Measurements from ENCODE around the gene TOP2B. TPM values are rescaled to one million over a fixed set of nuclear protein-coding genes. Genes with fewer than 3 reads are reported as not detected.

The TOP2B gene
- total and polyA plus RNA-seq, 9 of the 15 experiments (the other 6 are each of a cell fraction or from before 2014, with no cell fraction given): 45.3 to 186 (median 134) TPM

- TF ChIP-seq CTBP1 (IDR thresholded peaks at IDR 0.05; ENCODE audit: borderline replicate concordance) (peak; percentile 63; the same call in 1 of the 2 replicates), EZH2 (IDR thresholded peaks at IDR 0.05; ENCODE audit: borderline replicate concordance, low read depth, low read length) (no peak), ZNF76 (CRISPR knock-in tag; IDR thresholded peaks at IDR 0.05; ENCODE audit: borderline replicate concordance) (no peak), TBP (optimal IDR thresholded peaks at IDR 0.05; ENCODE audit: low read depth, low read length) (no peak), ATF7 (IDR thresholded peaks at IDR 0.05) (no peak), ZEB2 (IDR thresholded peaks at IDR 0.05) (no peak), ZNF133 (CRISPR knock-in tag; IDR thresholded peaks at IDR 0.05) (no peak), HMGN3 (IDR thresholded peaks at IDR 0.05; ENCODE audit: borderline replicate concordance, extremely low read depth, insufficient read length, low read depth, low read length) (no peak), E2F3 (CRISPR knock-in tag; IDR thresholded peaks at IDR 0.05) (no peak), EHMT2 (IDR thresholded peaks at IDR 0.05) (no peak), SRSF9 (IDR thresholded peaks at IDR 0.05; ENCODE audit: borderline replicate concordance, low read depth, low read length) (no peak), HDGF (IDR thresholded peaks at IDR 0.05) (no peak), ZBTB17 (CRISPR knock-in tag; IDR thresholded peaks at IDR 0.05) (no peak)
- TF ChIP-seq, protein P1, sequence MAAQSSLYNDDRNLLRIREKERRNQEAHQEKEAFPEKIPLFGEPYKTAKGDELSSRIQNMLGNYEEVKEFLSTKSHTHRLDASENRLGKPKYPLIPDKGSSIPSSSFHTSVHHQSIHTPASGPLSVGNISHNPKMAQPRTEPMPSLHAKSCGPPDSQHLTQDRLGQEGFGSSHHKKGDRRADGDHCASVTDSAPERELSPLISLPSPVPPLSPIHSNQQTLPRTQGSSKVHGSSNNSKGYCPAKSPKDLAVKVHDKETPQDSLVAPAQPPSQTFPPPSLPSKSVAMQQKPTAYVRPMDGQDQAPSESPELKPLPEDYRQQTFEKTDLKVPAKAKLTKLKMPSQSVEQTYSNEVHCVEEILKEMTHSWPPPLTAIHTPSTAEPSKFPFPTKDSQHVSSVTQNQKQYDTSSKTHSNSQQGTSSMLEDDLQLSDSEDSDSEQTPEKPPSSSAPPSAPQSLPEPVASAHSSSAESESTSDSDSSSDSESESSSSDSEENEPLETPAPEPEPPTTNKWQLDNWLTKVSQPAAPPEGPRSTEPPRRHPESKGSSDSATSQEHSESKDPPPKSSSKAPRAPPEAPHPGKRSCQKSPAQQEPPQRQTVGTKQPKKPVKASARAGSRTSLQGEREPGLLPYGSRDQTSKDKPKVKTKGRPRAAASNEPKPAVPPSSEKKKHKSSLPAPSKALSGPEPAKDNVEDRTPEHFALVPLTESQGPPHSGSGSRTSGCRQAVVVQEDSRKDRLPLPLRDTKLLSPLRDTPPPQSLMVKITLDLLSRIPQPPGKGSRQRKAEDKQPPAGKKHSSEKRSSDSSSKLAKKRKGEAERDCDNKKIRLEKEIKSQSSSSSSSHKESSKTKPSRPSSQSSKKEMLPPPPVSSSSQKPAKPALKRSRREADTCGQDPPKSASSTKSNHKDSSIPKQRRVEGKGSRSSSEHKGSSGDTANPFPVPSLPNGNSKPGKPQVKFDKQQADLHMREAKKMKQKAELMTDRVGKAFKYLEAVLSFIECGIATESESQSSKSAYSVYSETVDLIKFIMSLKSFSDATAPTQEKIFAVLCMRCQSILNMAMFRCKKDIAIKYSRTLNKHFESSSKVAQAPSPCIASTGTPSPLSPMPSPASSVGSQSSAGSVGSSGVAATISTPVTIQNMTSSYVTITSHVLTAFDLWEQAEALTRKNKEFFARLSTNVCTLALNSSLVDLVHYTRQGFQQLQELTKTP (IDR thresholded peaks at IDR 0.05; ENCODE audit: low read depth in 1 of 2, partially characterized antibody in 2 of 2): no peak
- TF ChIP-seq, protein P2, sequence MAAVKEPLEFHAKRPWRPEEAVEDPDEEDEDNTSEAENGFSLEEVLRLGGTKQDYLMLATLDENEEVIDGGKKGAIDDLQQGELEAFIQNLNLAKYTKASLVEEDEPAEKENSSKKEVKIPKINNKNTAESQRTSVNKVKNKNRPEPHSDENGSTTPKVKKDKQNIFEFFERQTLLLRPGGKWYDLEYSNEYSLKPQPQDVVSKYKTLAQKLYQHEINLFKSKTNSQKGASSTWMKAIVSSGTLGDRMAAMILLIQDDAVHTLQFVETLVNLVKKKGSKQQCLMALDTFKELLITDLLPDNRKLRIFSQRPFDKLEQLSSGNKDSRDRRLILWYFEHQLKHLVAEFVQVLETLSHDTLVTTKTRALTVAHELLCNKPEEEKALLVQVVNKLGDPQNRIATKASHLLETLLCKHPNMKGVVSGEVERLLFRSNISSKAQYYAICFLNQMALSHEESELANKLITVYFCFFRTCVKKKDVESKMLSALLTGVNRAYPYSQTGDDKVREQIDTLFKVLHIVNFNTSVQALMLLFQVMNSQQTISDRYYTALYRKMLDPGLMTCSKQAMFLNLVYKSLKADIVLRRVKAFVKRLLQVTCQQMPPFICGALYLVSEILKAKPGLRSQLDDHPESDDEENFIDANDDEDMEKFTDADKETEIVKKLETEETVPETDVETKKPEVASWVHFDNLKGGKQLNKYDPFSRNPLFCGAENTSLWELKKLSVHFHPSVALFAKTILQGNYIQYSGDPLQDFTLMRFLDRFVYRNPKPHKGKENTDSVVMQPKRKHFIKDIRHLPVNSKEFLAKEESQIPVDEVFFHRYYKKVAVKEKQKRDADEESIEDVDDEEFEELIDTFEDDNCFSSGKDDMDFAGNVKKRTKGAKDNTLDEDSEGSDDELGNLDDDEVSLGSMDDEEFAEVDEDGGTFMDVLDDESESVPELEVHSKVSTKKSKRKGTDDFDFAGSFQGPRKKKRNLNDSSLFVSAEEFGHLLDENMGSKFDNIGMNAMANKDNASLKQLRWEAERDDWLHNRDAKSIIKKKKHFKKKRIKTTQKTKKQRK (IDR thresholded peaks at IDR 0.05; ENCODE audit: borderline replicate concordance, low read depth, low read length): no peak
- TF ChIP-seq, protein P3, sequence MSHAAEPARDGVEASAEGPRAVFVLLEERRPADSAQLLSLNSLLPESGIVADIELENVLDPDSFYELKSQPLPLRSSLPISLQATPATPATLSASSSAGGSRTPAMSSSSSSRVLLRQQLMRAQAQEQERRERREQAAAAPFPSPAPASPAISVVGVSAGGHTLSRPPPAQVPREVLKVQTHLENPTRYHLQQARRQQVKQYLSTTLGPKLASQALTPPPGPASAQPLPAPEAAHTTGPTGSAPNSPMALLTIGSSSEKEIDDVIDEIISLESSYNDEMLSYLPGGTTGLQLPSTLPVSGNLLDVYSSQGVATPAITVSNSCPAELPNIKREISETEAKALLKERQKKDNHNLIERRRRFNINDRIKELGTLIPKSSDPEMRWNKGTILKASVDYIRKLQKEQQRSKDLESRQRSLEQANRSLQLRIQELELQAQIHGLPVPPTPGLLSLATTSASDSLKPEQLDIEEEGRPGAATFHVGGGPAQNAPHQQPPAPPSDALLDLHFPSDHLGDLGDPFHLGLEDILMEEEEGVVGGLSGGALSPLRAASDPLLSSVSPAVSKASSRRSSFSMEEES (CRISPR knock-in tag; IDR thresholded peaks at IDR 0.05): no peak
- TF ChIP-seq, protein P4, sequence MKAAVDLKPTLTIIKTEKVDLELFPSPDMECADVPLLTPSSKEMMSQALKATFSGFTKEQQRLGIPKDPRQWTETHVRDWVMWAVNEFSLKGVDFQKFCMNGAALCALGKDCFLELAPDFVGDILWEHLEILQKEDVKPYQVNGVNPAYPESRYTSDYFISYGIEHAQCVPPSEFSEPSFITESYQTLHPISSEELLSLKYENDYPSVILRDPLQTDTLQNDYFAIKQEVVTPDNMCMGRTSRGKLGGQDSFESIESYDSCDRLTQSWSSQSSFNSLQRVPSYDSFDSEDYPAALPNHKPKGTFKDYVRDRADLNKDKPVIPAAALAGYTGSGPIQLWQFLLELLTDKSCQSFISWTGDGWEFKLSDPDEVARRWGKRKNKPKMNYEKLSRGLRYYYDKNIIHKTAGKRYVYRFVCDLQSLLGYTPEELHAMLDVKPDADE (conservative IDR thresholded peaks at IDR 0.05; ENCODE audit: control insufficient read depth, low read depth, low read length): 0 out of 2 replicates have a peak, but pooled peaks have one; percentile 26
Observed at GRCh38 chr3:25663869-25664811, 567 bp downstream of the TOP2B start (continued).
